KMS-11 (cell line): ENCODE data around the gene TRIM44.

Experiments used
- H2AFZ ChIP-seq: fragments of 200-600 bp; sonication (generic); 2 replicates; pipeline ENCODE4 v1.6.1; 2016; ENCODE audit warnings: antibody characterized with exemption, mixed run types, low read depth
- H3K27ac ChIP-seq: fragments of 200-600 bp; sonication (generic); 2 replicates; pipeline ENCODE4 v1.6.1; 2016; ENCODE audit warnings: mild to moderate bottlenecking, mixed run types
- H3K27me3 ChIP-seq: fragments of 200-600 bp; sonication (generic); 2 replicates; pipeline ENCODE4 v1.6.1; 2017; ENCODE audit warnings: mild to moderate bottlenecking, low read depth, mixed run types, moderate library complexity; ENCODE audit not compliant: insufficient read depth
- H3K36me3 ChIP-seq: fragments of 200-600 bp; sonication (generic); 2 replicates; pipeline ENCODE4 v1.6.1; 2017; ENCODE audit warnings: mild to moderate bottlenecking, mixed run types; ENCODE audit not compliant: insufficient read depth
- H3K4me1 ChIP-seq: fragments of 200-600 bp; sonication (generic); 2 replicates; pipeline ENCODE4 v1.6.1; 2016; ENCODE audit warnings: mild to moderate bottlenecking, low read depth, mixed run types; ENCODE audit not compliant: poor library complexity, severe bottlenecking
- H3K4me2 ChIP-seq: fragments of 200-600 bp; sonication (generic); 2 replicates; pipeline ENCODE4 v1.7.0; 2016; ENCODE audit warnings: mild to moderate bottlenecking, mixed run types
- H3K4me3 ChIP-seq: fragments of 200-600 bp; sonication (generic); IDR thresholded peaks from 2 replicates; pipeline ENCODE4 v1.6.1; 2017; ENCODE audit warnings: low read depth, low read length, mixed read lengths; ENCODE audit not compliant: insufficient read depth
- H3K79me2 ChIP-seq: fragments of 200-600 bp; sonication (generic); 2 replicates; pipeline ENCODE4 v1.6.1; 2016; ENCODE audit warnings: low read depth, mixed run types; ENCODE audit not compliant: insufficient read depth
- H3K9ac ChIP-seq: fragments of 200-600 bp; sonication (generic); 2 replicates; pipeline ENCODE4 v1.6.1; 2016; ENCODE audit warnings: mild to moderate bottlenecking, mixed run types
- H4K20me1 ChIP-seq: fragments of 200-600 bp; sonication (generic); 2 replicates; pipeline ENCODE4 v1.6.1; 2016; ENCODE audit warnings: mild to moderate bottlenecking, mixed run types; ENCODE audit not compliant: insufficient read depth
- CTCF ChIP-seq: fragments of 200-600 bp; sonication (generic); conservative IDR thresholded peaks from 2 replicates; pipeline ENCODE4 v1.6.1; 2017; ENCODE audit warnings: low read depth, mild to moderate bottlenecking, antibody characterized with exemption, low read length, moderate library complexity, mixed read lengths

The TRIM44 gene

GRCh38 chr11:35629511-35629910, 33.1 kb upstream of the TRIM44 start:
- no peaks in the 10 kb centered on the region for H3K79me2 ChIP-seq
- no peak overlapping the region for H3K27ac ChIP-seq
- H2AFZ ChIP-seq, result no peak overlapping the region
- no peak overlapping the region for H3K4me3 ChIP-seq
- H4K20me1 ChIP-seq, result no peaks in the 10 kb centered on the region
- H3K27me3 ChIP-seq, result no peaks in the 10 kb centered on the region
- TF ChIP-seq CTCF, result no peak
- H3K9ac ChIP-seq, result no peak overlapping the region
- H3K36me3 ChIP-seq, result no peaks in the 10 kb centered on the region
- H3K4me2 ChIP-seq, result no peak overlapping the region
- H3K4me1 ChIP-seq, result no peaks in the 10 kb centered on the region

- no peak overlapping the region for H2AFZ ChIP-seq
- no peak overlapping the region for H3K9ac ChIP-seq
- no peaks in the 10 kb centered on the region for H4K20me1 ChIP-seq
- H3K36me3 ChIP-seq, result no peaks in the 10 kb centered on the region
- H3K4me1 ChIP-seq, result no peaks in the 10 kb centered on the region
- TF ChIP-seq CTCF, result no peak
- H3K79me2 ChIP-seq, result no peaks in the 10 kb centered on the region
- no peak overlapping the region for H3K4me2 ChIP-seq
- no peak overlapping the region for H3K27ac ChIP-seq
- H3K4me3 ChIP-seq, result no peak overlapping the region
- H3K27me3 ChIP-seq, result no peaks in the 10 kb centered on the region
Measured at GRCh38 chr11:35629914-35630313, 32.7 kb upstream of the TRIM44 start.

- H3K4me3 ChIP-seq, result no peak overlapping the region
- H3K4me1 ChIP-seq, result no peaks in the 10 kb centered on the region
- H2AFZ ChIP-seq, result no peak overlapping the region
- H3K79me2 ChIP-seq, result no peaks in the 10 kb centered on the region
- H3K27ac ChIP-seq, result no peak overlapping the region
- H3K9ac ChIP-seq, result no peak overlapping the region
- no peak overlapping the region for H3K4me2 ChIP-seq
- no peaks in the 10 kb centered on the region for H4K20me1 ChIP-seq
- H3K36me3 ChIP-seq, result no peaks in the 10 kb centered on the region
- H3K27me3 ChIP-seq, result no peaks in the 10 kb centered on the region
- TF ChIP-seq CTCF, result no peak
Measured at GRCh38 chr11:35631891-35632290, 30.7 kb upstream of the TRIM44 start.

GRCh38 chr11:35632301-35632700, 30.3 kb upstream of the TRIM44 start:
- H3K9ac ChIP-seq, result no peak overlapping the region
- no peak overlapping the region for H3K4me2 ChIP-seq
- TF ChIP-seq CTCF, result no peak
- H4K20me1 ChIP-seq, result no peaks in the 10 kb centered on the region
- no peaks in the 10 kb centered on the region for H3K36me3 ChIP-seq
- H2AFZ ChIP-seq, result no peak overlapping the region
- no peaks in the 10 kb centered on the region for H3K27me3 ChIP-seq
- H3K79me2 ChIP-seq, result no peaks in the 10 kb centered on the region
- no peak overlapping the region for H3K27ac ChIP-seq
- H3K4me1 ChIP-seq, result no peaks in the 10 kb centered on the region
- no peak overlapping the region for H3K4me3 ChIP-seq
